HCT116 (cell line): ENCODE measurements around the gene RAPGEF2. TPM values are rescaled to one million over a fixed set of nuclear protein-coding genes. Genes with fewer than 3 reads are reported as not detected.

Experiments used
- ATAC-seq: fragments of 200-7000 bp; cut with Tn5 transposase; 2 replicates; pipeline ENCODE4 v1.9.1; 2020; ENCODE audit warnings: mild to moderate bottlenecking, moderate library complexity
- BruUV-seq: library from RNA; stranded (reverse); fragments of 400-500 nt; replicated peaks from 2 replicates; lab custom pipeline; 2021; lab: Mats Ljungman, UMichigan
- CTCF ChIA-PET: fragments of 300-600 bp; sonication (Branson Sonifier 250); formaldehyde crosslinking; loops from one replicate; lab custom pipeline; 2021; ENCODE audit warnings: antibody characterized with exemption; lab: Charles Lee
- POLR2A ChIA-PET: fragments of 300-600, 350-600 bp; sonication (Branson Sonifier 250); formaldehyde crosslinking; loops from one replicate; lab custom pipeline; 2021; ENCODE audit warnings: antibody characterized with exemption; lab: Charles Lee
- RAD21 ChIA-PET, 2 experiments: fragments of 300-600 bp; sonication (Branson Sonifier 250); formaldehyde crosslinking; loops; one replicate each; lab custom pipeline; 2023; ENCODE audit warnings: low total read pairs in 2 of 2; ENCODE audit not compliant: uncharacterized antibody in 2 of 2, unreplicated experiment in 2 of 2, low non-redundant PET in 1 of 2; lab: Charles Lee
- DNase-seq: peaks from one replicate; pipeline ENCODE4 v3.0.0-alpha.2; 2010; ENCODE audit warnings: low read depth, low spot score
- H2AFZ ChIP-seq: fragments of 200-600 bp; shearing (Covaris generic), sonication (generic); 2 replicates; pipeline ENCODE4 v1.6.1; 2017; ENCODE audit warnings: low read depth, mixed run types, mixed read lengths, antibody characterized with exemption, low read length; ENCODE audit not compliant: poor library complexity, severe bottlenecking
- H3K27ac ChIP-seq: 2 replicates; pipeline ENCODE4 v1.5.1; 2012; ENCODE audit warnings: low read depth, low read length
- H3K27me3 ChIP-seq: fragments of 200-600 bp; sonication (generic); 2 replicates; pipeline ENCODE4 v1.6.1; 2016; ENCODE audit warnings: mixed run types, low read length, mixed read lengths; ENCODE audit not compliant: insufficient read depth
- H3K36me3 ChIP-seq, 2 experiments: fragments of 200-500 bp in 1 of 2; fragments of 200-600 bp in 1 of 2; sonication (Bioruptor generic) in 1 of 2; sonication (generic) in 1 of 2; 2 replicates each; pipeline versions ENCODE4 v1.5.1 to v1.6.1; 2014 to 2016; ENCODE audit warnings: low read length in 2 of 2, inconsistent platforms in 1 of 2, mixed read lengths in 1 of 2, mixed run types in 1 of 2; ENCODE audit not compliant: insufficient read depth in 2 of 2, control insufficient read depth in 1 of 2
- H3K4me1 ChIP-seq, 2 experiments: fragments of 200-600 bp in 1 of 2; sonication (generic) in 1 of 2; 2 replicates each; pipeline versions ENCODE4 v1.5.1 to v1.6.1; 2012 to 2017; ENCODE audit warnings: low read length in 2 of 2, inconsistent platforms in 1 of 2, mild to moderate bottlenecking in 1 of 2, mixed read lengths in 1 of 2, mixed run types in 1 of 2, moderate library complexity in 1 of 2; ENCODE audit not compliant: insufficient read depth in 2 of 2, control insufficient read depth in 1 of 2
- H3K4me2 ChIP-seq: fragments of 200-600 bp; sonication (generic); 2 replicates; pipeline ENCODE4 v1.6.1; 2017; ENCODE audit warnings: mixed run types, low read length, mixed read lengths
- H3K4me3 ChIP-seq, 2 experiments: fragments of 200-600 bp in 1 of 2; sonication (generic) in 1 of 2; replicated peaks in 1 of 2; 2 replicates each; pipeline ENCODE4 v1.5.1; 2011 to 2016; ENCODE audit warnings: low read length in 2 of 2, control low read depth in 1 of 2, low read depth in 1 of 2, mild to moderate bottlenecking in 1 of 2, mixed read lengths in 1 of 2, mixed run types in 1 of 2
- H3K79me2 ChIP-seq: fragments of 200-600 bp; sonication (generic); 2 replicates; pipeline ENCODE4 v1.6.1; 2017; ENCODE audit warnings: mild to moderate bottlenecking, mixed run types, low read length, moderate library complexity, mixed read lengths; ENCODE audit not compliant: insufficient read depth
- H3K9ac ChIP-seq: fragments of 200-600 bp; sonication (generic); 2 replicates; pipeline ENCODE4 v1.6.1; 2016; ENCODE audit warnings: low read length, mixed read lengths
- H3K9me2 ChIP-seq: fragments of 200-600 bp; sonication (generic), shearing (Covaris generic); 2 replicates; pipeline ENCODE4 v1.6.1; 2017; ENCODE audit warnings: mixed run types, mild to moderate bottlenecking, moderate library complexity; ENCODE audit not compliant: insufficient read depth
- H3K9me3 ChIP-seq, 2 experiments: fragments of 200-500 bp in 1 of 2; fragments of 200-600 bp in 1 of 2; sonication (Bioruptor generic) in 1 of 2; sonication (generic) in 1 of 2; 2 replicates each; pipeline ENCODE4 v1.6.1; 2014 to 2017; ENCODE audit warnings: low read length in 2 of 2, mixed read lengths in 2 of 2, inconsistent platforms in 1 of 2, low read depth in 1 of 2, mild to moderate bottlenecking in 1 of 2, mixed run types in 1 of 2, moderate library complexity in 1 of 2; ENCODE audit not compliant: control insufficient read depth in 1 of 2, insufficient read depth in 1 of 2
- H4K20me1 ChIP-seq: fragments of 200-600 bp; sonication (generic), shearing (Covaris generic); 2 replicates; pipeline ENCODE4 v1.6.1; 2017; ENCODE audit warnings: mixed run types, mild to moderate bottlenecking, moderate library complexity; ENCODE audit not compliant: insufficient read depth
- ATF3 ChIP-seq: IDR thresholded peaks from 2 replicates; pipeline ENCODE4 v1.6.1; 2012
- CBX3 ChIP-seq: IDR thresholded peaks from 2 replicates; pipeline ENCODE4 v1.6.1; 2012; ENCODE audit warnings: low read depth
- CEBPB ChIP-seq: IDR thresholded peaks from 2 replicates; pipeline ENCODE4 v1.6.1; 2012; ENCODE audit warnings: low read depth
- CTCF ChIP-seq, 3 experiments: fragments of 200-600 bp in 1 of 3; sonication (generic) in 1 of 3; IDR thresholded peaks in 2 of 3; conservative IDR thresholded peaks in 1 of 3; 2 replicates each; pipeline ENCODE4 v1.5.1; 2012 to 2017; ENCODE audit warnings: low read depth in 2 of 3, low read length in 2 of 3, antibody characterized with exemption in 1 of 3, borderline replicate concordance in 1 of 3, control low read depth in 1 of 3, mild to moderate bottlenecking in 1 of 3, mixed read lengths in 1 of 3, mixed run types in 1 of 3, moderate library complexity in 1 of 3; ENCODE audit not compliant: insufficient read depth in 1 of 3
- ELF1 ChIP-seq: IDR thresholded peaks from 2 replicates; pipeline ENCODE4 v1.6.1; 2012; ENCODE audit warnings: low read depth, borderline replicate concordance
- EZH2 ChIP-seq: fragments of 200-600 bp; sonication (generic); IDR thresholded peaks from 2 replicates; pipeline ENCODE4 v1.6.1; 2017; ENCODE audit warnings: antibody characterized with exemption, mixed run types
- EZH2phosphoT487 ChIP-seq: fragments of 200-600 bp; IDR thresholded peaks from 2 replicates; pipeline ENCODE4 v1.6.1; 2018; ENCODE audit warnings: antibody characterized with exemption, borderline replicate concordance
- FOSL1 ChIP-seq: IDR thresholded peaks from 2 replicates; pipeline ENCODE4 v1.6.1; 2012; ENCODE audit warnings: low read depth
- JUND ChIP-seq: IDR thresholded peaks from 2 replicates; pipeline ENCODE4 v1.6.1; 2012
- RAD21 ChIP-seq: IDR thresholded peaks from 2 replicates; pipeline ENCODE4 v1.6.1; 2012; ENCODE audit warnings: low read depth, mild to moderate bottlenecking
- SIN3A ChIP-seq: IDR thresholded peaks from 2 replicates; pipeline ENCODE4 v1.6.1; 2012; ENCODE audit warnings: low read depth
- SP1 ChIP-seq: IDR thresholded peaks from 2 replicates; pipeline ENCODE4 v1.6.1; 2012; ENCODE audit warnings: low read depth
- SRF ChIP-seq: IDR thresholded peaks from 2 replicates; pipeline ENCODE4 v1.6.1; 2012; ENCODE audit warnings: low read depth
- TCF7L2 ChIP-seq: IDR thresholded peaks from 2 replicates; pipeline ENCODE4 v1.7.0; 2011; ENCODE audit warnings: borderline replicate concordance, inconsistent platforms; ENCODE audit not compliant: insufficient read depth, insufficient read length; ENCODE audit errors: extremely low read depth
- ZBTB33 ChIP-seq: IDR thresholded peaks from 2 replicates; pipeline ENCODE4 v1.6.1; 2011; ENCODE audit warnings: mild to moderate bottlenecking, low read length, moderate library complexity; ENCODE audit not compliant: insufficient replicate concordance; ENCODE audit errors: extremely low read depth
- ZFX ChIP-seq: fragments of 450-650 bp; IDR thresholded peaks from 2 replicates; pipeline ENCODE4 v1.6.1; 2017
- intact Hi-C: fragments of 100-400 bp; cut with micrococcal nuclease; formaldehyde crosslinking; loops from 2 replicates; pipeline ENCODE4 v1.10.0; 2022
- total RNA-seq: library from RNA; stranded (reverse); gene quantifications from one replicate; pipeline ENCODE4 v1.2.1, GENCODE V29; 2021; ENCODE audit not compliant: unreplicated experiment
- TF ChIP-seq, protein P1 (sequence below): IDR thresholded peaks from 2 replicates; pipeline ENCODE4 v1.6.1; 2012

The RAPGEF2 gene
- total RNA-seq, 1 experiment from 2014 or later, result 21.2 TPM

GRCh38 chr4:159158985-159159384 is 56.1 kb downstream of the RAPGEF2 start:
- Histone ChIP-seq H3K4me1 (no peaks in the 10 kb centered on the region), H3K27me3 (no peaks in the 10 kb centered on the region), H3K36me3 (no peaks in the 10 kb centered on the region), H3K79me2 (peaks cover 3% of the 10 kb centered on the region; the same call in 1 of the 2 replicates), H4K20me1 (no peaks in the 10 kb centered on the region), H3K4me3 (no peak overlapping the region), H3K9me2 (no peaks in the 10 kb centered on the region), H3K9me3 (no peaks in the 10 kb centered on the region), H3K9ac (no peak overlapping the region), H3K4me2 (no peak overlapping the region), H2AFZ (no peak overlapping the region), H3K27ac (no peak overlapping the region)
- DNase-seq (no peak), ATAC-seq (no peak)
- TF ChIP-seq CTCF (IDR thresholded peaks at IDR 0.05 in 2 of 3, conservative IDR thresholded peaks at IDR 0.05 in 1 of 3; ENCODE audit: borderline replicate concordance in 1 of 3, insufficient read depth in 1 of 3, low read depth in 2 of 3, low read length in 2 of 3) (no peak), ZBTB33 (no peak), CBX3 (no peak), SRF (no peak), EZH2phosphoT487 (no peak), TCF7L2 (no peak), ELF1 (no peak), EZH2 (no peak), JUND (no peak), ZFX (no peak), SP1 (no peak), CEBPB (no peak), SIN3A (no peak), ATF3 (no peak), RAD21 (no peak), FOSL1 (no peak)
- TF ChIP-seq, protein P1, sequence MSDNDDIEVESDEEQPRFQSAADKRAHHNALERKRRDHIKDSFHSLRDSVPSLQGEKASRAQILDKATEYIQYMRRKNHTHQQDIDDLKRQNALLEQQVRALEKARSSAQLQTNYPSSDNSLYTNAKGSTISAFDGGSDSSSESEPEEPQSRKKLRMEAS, result no peak
- intact Hi-C loops, result no loop called here
- RAD21 ChIA-PET, result no interaction called here
- CTCF ChIA-PET, result no interaction called here
- POLR2A ChIA-PET, result no interaction called here
- no TSS peak for BruUV-seq
